ENCODE measurements around the gene MISFA. TPM values are rescaled to one million over a fixed set of nuclear protein-coding genes. Genes with fewer than 3 reads are reported as not detected.

The MISFA gene
- total and polyA plus RNA-seq, 2 experiments from 2014 or later = 2.0 TPM; not detected in 1

- H2AFZ ChIP-seq = no peak overlapping the region
- no peaks in the 10 kb centered on the region for H3K27me3 ChIP-seq
- no peaks in the 10 kb centered on the region for H3K9me2 ChIP-seq (replicated peaks; ENCODE audit: insufficient read depth)
- no peaks in the 10 kb centered on the region for H3K36me3 ChIP-seq (replicated peaks; ENCODE audit: insufficient read depth, low read depth)
- TF ChIP-seq, protein P1, sequence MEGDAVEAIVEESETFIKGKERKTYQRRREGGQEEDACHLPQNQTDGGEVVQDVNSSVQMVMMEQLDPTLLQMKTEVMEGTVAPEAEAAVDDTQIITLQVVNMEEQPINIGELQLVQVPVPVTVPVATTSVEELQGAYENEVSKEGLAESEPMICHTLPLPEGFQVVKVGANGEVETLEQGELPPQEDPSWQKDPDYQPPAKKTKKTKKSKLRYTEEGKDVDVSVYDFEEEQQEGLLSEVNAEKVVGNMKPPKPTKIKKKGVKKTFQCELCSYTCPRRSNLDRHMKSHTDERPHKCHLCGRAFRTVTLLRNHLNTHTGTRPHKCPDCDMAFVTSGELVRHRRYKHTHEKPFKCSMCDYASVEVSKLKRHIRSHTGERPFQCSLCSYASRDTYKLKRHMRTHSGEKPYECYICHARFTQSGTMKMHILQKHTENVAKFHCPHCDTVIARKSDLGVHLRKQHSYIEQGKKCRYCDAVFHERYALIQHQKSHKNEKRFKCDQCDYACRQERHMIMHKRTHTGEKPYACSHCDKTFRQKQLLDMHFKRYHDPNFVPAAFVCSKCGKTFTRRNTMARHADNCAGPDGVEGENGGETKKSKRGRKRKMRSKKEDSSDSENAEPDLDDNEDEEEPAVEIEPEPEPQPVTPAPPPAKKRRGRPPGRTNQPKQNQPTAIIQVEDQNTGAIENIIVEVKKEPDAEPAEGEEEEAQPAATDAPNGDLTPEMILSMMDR (IDR thresholded peaks at IDR 0.05; ENCODE audit: poor library complexity) = no peak
- no peak for TF ChIP-seq EZH2phosphoT487 (IDR thresholded peaks at IDR 0.05; ENCODE audit: low read depth, severe bottlenecking, unreplicated experiment)
- TF ChIP-seq EZH2 (IDR thresholded peaks at IDR 0.05; ENCODE audit: borderline replicate concordance) = no peak
- no peak overlapping the region for H3K4me2 ChIP-seq
- no peaks in the 10 kb centered on the region for H3K4me1 ChIP-seq (ENCODE audit: insufficient read depth)
- H4K20me1 ChIP-seq (ENCODE audit: insufficient read depth, poor library complexity, severe bottlenecking) = no peaks in the 10 kb centered on the region
- H3K79me2 ChIP-seq = peaks cover 6% of the 10 kb centered on the region
- H3K4me3 ChIP-seq = no peak overlapping the region
- 55% methylated on average over 3 of the region's 3 CpGs for WGBS (ENCODE audit: low lambda C conversion rate, missing lambda C conversion rate)
- no peak overlapping the region for H3K27ac ChIP-seq
- DNase-seq (ENCODE audit: low spot score) = peak; percentile 27
- no peaks in the 10 kb centered on the region for H3K9me3 ChIP-seq (ENCODE audit: low read depth)
Measured at GRCh38 chr11:18608376-18608775, 8.8 kb downstream of the MISFA start.

- TF ChIP-seq EZH2 (IDR thresholded peaks at IDR 0.05; ENCODE audit: borderline replicate concordance) (no peak), EZH2phosphoT487 (IDR thresholded peaks at IDR 0.05; ENCODE audit: low read depth, severe bottlenecking, unreplicated experiment) (no peak)
- TF ChIP-seq, protein P1 (IDR thresholded peaks at IDR 0.05; ENCODE audit: poor library complexity) = no peak
- H3K4me2 ChIP-seq = no peak overlapping the region
- DNase-seq (ENCODE audit: low spot score) = no peak
- H3K27ac ChIP-seq = no peak overlapping the region
- H2AFZ ChIP-seq = no peak overlapping the region
- H3K79me2 ChIP-seq = peaks cover 20% of the 10 kb centered on the region
- H3K4me1 ChIP-seq (ENCODE audit: insufficient read depth) = no peaks in the 10 kb centered on the region
- no peaks in the 10 kb centered on the region for H3K27me3 ChIP-seq
- H4K20me1 ChIP-seq (ENCODE audit: insufficient read depth, poor library complexity, severe bottlenecking) = no peaks in the 10 kb centered on the region
- H3K4me3 ChIP-seq = no peak overlapping the region
- WGBS (ENCODE audit: low lambda C conversion rate, missing lambda C conversion rate) = 98% methylated on average over 2 of the region's 2 CpGs
- peaks cover 3% of the 10 kb centered on the region for H3K36me3 ChIP-seq (replicated peaks; ENCODE audit: insufficient read depth, low read depth)
- H3K9me3 ChIP-seq (ENCODE audit: low read depth) = no peaks in the 10 kb centered on the region
- H3K9me2 ChIP-seq (replicated peaks; ENCODE audit: insufficient read depth) = no peaks in the 10 kb centered on the region
Measured at GRCh38 chr11:18611196-18611595, 11.6 kb downstream of the MISFA start.

GRCh38 chr11:18612394-18612793 is 12.8 kb downstream of the MISFA start:
- DNase-seq (ENCODE audit: low spot score) = no peak
- Histone ChIP-seq H3K9me2 (replicated peaks; ENCODE audit: insufficient read depth) (no peaks in the 10 kb centered on the region), H3K27me3 (no peaks in the 10 kb centered on the region), H3K27ac (no peak overlapping the region), H3K36me3 (replicated peaks; ENCODE audit: insufficient read depth, low read depth) (peaks cover 3% of the 10 kb centered on the region), H4K20me1 (ENCODE audit: insufficient read depth, poor library complexity, severe bottlenecking) (no peaks in the 10 kb centered on the region), H3K4me3 (no peak overlapping the region), H3K4me2 (no peak overlapping the region), H2AFZ (no peak overlapping the region), H3K9me3 (ENCODE audit: low read depth) (no peaks in the 10 kb centered on the region), H3K79me2 (peaks cover 31% of the 10 kb centered on the region), H3K4me1 (ENCODE audit: insufficient read depth) (no peaks in the 10 kb centered on the region)
- no peak for TF ChIP-seq EZH2phosphoT487 (IDR thresholded peaks at IDR 0.05; ENCODE audit: low read depth, severe bottlenecking, unreplicated experiment)
- TF ChIP-seq, protein P1 (IDR thresholded peaks at IDR 0.05; ENCODE audit: poor library complexity) = no peak
- TF ChIP-seq EZH2 (IDR thresholded peaks at IDR 0.05; ENCODE audit: borderline replicate concordance) = no peak
- 85% methylated on average over 4 of the region's 4 CpGs for WGBS (ENCODE audit: low lambda C conversion rate, missing lambda C conversion rate)

GRCh38 chr11:18614667-18615066 is 15.1 kb downstream of the MISFA start:
- DNase-seq (ENCODE audit: low spot score) = no peak
- H4K20me1 ChIP-seq (ENCODE audit: insufficient read depth, poor library complexity, severe bottlenecking) = peaks cover under 1% of the 10 kb centered on the region
- H3K27ac ChIP-seq = no peak overlapping the region
- H3K4me3 ChIP-seq = no peak overlapping the region
- TF ChIP-seq EZH2 (IDR thresholded peaks at IDR 0.05; ENCODE audit: borderline replicate concordance) = no peak
- no peak for TF ChIP-seq EZH2phosphoT487 (IDR thresholded peaks at IDR 0.05; ENCODE audit: low read depth, severe bottlenecking, unreplicated experiment)
- TF ChIP-seq, protein P1 (IDR thresholded peaks at IDR 0.05; ENCODE audit: poor library complexity) = no peak
- H3K27me3 ChIP-seq = no peaks in the 10 kb centered on the region
- no peak overlapping the region for H2AFZ ChIP-seq
- WGBS (ENCODE audit: low lambda C conversion rate, missing lambda C conversion rate) = 95% methylated on average over 10 of the region's 10 CpGs
- no peak overlapping the region for H3K4me2 ChIP-seq
- H3K36me3 ChIP-seq (replicated peaks; ENCODE audit: insufficient read depth, low read depth) = peaks cover 3% of the 10 kb centered on the region
- H3K79me2 ChIP-seq = peaks cover 53% of the 10 kb centered on the region
- peaks cover 6% of the 10 kb centered on the region for H3K4me1 ChIP-seq (ENCODE audit: insufficient read depth)
- no peaks in the 10 kb centered on the region for H3K9me2 ChIP-seq (replicated peaks; ENCODE audit: insufficient read depth)
- no peaks in the 10 kb centered on the region for H3K9me3 ChIP-seq (ENCODE audit: low read depth)
